ENCODE results near the gene VWA1.
"Not testable (repeated sequence)": the region's sequence is repeated elsewhere in the genome, so short reads cannot be mapped to it uniquely, and the experiment has no call there.

- TF ChIP-seq CTCF, EZH2, EZH2phosphoT487 (IDR thresholded peaks at IDR 0.05): not testable (repeated sequence)
These were observed 49.7 kb downstream of the VWA1 start for GRCh38 chr1:1484976-1485750.
